Embryonic facial prominence (tissue), 1 donor: ENCODE results near the gene USP25.

Experiments used
- DNase-seq: peaks from one replicate; pipeline ENCODE4 v3.0.0-alpha.2; 2016; ENCODE audit errors: extremely low spot score

Gene USP25

DNA sequence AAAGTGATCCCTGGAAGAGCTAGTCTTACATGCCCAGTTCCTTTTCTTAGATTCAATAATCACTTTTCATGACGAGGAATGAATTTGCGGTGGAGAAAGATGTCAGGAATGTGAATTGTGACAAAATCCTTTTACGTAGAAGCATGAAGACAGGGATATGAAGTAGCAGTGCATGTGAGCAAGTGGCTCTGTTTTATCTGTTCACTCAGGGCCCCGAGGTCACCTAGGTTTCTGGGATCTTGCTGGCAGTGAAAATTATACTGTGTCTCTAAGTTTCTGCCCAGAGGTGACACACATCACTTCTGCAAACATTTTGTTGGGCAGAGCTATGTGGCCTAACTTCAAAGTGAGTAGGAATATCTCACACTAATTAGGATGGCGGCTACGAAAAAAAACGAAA, 79.3 kb downstream of the USP25 start:
- DNase-seq: no peak

DNA sequence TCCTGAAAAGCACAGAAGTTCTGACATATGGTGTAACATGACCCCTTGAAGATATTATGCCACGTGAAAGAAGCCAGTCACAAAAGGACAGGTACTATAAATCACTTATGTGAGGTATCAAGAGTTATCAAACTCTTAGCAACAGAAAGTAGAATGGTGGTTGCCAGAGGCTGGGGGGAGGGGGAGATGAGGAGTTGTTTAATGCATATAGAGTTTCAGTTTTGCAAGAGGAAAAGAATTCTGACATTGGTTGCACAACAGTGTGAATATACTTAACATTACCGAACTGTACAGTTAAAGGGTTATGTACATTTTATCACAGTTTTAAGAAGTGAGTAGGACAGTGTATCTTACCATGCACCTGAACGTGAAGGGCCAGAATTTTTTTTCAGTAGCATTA, 80.0 kb downstream of the USP25 start:
- no peak for DNase-seq

DNA sequence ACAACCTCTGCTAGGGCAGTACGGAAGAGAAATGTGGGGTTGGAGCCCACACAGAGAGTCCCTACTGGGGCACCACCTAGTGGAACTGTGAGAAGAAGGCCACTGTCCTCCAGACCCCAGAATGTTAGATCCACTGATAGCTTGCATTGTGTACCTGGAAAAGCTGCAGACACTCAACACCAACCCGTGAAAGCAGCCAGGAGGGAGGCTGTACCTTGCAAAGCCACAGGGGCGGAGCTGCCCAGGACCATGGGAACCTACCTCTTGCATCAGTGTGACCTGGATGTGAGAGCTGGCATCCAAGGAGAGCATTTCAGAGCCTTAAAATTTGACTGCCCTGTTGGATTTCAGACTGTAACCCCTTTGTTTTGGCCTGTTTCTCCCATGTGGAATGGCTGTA, 85.5 kb downstream of the USP25 start:
- DNase-seq: no peak

DNA sequence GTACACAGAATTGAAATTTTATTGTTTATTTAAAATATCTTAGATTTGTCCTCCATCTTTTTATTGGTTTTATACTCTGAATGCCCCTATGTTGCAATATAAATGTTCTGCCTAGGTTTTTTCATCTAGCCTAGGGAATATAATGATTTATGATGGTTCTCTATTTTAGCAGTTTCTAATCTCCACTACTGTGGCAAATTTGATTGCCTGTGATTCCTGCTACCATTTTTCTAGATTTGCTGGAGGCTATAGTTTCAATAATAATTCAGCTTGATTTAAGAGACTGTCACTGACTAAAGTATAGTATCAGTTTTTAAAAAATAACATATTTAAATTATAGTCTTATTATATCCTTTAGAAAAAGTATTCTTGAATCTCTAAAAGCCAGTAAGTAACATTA, 90.5 kb downstream of the USP25 start:
- no peak for DNase-seq

DNA sequence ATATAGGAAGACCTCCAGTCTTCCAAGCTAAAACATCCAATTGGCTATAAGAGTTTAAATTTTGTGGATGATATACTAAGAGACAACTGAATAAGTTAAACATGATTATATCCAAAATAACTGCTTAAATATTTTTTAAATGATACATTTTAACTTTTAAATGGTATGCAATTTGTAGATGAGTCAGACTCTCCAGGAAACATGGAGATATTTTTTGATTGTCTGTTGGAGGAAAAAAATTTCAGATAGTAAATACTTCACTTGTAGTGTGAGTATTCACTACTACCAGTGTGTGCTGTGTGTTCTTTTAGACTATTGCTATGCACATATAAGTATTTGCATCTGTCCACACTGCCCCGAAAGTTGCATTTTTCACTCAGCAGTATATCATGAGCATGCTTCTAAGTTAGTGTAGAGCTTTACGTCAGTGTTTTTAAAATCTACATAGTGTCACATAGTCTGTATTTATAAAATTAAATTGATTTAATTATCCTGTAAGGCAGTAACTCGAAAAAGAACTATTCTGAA, 91.1 kb downstream of the USP25 start:
- no peak for DNase-seq

DNA sequence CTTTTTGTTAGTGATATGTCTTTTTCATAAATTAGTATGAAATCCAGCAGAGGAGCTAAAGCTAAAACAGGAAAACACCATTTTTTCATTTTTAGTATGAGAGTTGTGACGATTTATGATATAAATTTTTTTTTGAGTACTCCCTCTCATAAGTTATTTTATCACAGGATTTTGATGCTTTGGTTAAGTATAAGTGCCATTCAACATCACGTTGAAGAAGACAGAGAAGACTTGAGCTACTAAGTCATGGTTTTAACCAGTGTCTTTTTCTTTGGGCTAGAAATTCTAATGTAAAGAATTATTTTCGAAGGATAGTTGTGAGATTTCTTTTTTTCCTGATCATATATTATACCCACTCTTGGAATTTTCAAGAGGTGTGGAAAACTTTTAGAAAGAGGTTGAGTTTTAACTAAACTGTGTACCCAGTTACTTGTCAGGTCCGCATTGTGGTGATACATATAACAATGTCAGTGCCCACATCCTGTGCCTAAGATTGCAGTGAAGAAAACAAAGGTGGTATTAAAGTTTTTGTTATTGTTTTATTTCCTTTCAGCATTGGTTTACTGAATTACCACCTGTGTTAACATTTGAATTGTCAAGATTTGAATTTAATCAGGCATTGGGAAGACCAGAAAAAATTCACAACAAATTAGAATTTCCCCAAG, 93.8 kb downstream of the USP25 start:
- no peak for DNase-seq

DNA sequence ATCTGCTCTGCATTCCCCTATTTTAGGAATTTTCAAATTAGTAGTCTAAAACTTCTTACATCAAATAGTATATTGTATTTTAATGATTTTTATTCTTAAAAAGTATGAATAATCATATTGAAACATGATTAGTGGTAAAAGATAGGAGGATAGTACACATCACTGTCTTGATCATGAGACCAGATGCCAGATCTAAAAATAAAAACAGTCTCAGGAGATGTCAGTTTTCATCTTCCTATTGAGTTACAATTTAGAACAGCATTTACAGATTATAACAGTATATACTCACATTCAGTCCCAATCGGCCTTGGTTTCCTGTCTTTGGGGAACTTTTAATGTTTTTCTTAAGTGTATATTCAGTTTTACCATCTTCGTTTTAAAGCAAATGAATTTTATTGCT, 95.9 kb downstream of the USP25 start:
- DNase-seq: no peak

DNA sequence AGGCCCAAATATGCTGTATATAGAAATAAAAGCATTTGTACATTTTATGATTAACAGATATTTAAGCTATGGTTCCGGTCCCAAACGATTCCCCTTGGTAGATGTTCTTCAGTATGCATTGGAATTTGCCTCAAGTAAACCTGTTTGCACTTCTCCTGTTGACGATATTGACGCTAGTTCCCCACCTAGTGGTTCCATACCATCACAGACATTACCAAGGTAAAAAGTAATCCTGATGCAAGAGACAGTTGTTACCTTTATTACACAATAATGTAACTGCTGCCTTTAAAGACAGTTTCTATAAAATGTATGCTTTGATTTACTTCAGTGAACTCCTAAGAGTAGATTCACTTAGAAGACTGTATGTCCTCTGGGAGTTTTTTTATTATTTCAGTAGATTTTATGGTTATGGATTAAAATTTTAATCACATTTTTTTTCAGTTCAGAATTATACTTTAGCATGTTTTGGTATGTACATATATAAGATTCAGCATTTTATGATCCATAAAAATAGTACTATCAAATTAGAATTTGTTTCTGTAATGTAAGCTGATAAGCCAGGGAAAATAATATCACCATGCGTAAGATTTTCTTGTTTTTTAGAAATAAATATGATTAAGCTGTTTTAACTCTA, 96.5 kb downstream of the USP25 start:
- DNase-seq: no peak

DNA sequence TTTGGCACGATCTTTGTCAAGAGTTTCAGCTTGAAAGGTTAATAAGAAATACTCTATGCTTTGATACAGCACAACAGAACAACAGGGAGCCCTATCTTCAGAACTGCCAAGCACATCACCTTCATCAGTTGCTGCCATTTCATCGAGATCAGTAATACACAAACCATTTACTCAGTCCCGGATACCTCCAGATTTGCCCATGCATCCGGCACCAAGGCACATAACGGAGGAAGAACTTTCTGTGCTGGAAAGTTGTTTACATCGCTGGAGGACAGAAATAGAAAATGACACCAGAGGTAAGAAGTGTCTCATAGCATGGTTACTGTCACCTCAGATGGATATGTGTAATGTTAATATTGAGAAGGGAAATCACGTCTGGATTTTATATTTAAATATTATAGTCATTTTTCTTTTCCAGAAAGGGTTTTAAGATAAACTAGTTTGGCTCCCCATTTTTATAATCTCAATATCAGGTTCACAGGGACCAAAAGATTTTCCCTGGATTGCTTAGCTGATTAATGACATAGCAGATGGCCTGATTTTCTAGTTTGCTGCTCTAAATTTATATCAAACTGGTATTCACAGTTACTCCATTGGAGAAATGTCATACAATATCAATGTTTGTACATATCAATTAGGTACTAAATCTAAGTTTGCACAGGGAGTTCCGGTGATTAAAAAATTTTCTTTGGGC, 97.3 kb downstream of the USP25 start:
- DNase-seq: no peak

DNA sequence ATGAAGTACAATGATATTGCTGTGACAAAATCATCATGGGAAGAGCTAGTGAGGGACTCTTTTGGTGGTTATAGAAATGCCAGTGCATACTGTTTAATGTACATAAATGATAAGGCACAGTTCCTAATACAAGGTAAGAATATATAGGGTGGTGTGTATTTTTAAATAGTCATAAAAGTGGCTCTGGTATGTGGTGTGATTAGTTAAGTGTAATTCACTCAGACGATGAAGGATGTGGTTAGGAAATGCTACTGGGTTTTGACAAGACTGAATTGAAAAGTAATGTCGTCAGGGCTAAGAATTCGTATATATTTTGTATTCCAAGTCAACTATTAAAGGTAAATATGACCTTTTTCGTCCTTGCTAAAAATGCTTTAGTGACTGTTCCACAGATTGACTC, 101.7 kb downstream of the USP25 start:
- DNase-seq: no peak

DNA sequence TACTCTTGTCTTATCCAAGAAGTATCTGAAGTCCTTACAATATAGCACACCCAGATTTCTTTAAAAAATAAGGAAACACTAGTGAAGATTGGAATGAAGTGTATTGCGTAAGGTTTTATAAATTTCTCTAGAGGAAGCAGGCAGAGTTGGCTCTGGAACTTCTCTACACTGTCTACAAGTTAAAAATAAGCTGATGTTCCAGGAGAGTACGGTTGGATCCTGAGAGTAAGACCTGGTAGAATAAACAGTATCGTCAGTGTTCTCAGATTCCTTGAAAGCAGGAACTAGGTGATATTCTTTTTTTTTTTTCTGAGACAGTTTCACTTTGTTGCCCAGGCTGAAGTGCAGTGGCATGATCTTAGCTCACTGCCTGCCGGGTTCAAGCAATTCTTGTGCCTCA, 107.9 kb downstream of the USP25 start:
- no peak for DNase-seq

DNA sequence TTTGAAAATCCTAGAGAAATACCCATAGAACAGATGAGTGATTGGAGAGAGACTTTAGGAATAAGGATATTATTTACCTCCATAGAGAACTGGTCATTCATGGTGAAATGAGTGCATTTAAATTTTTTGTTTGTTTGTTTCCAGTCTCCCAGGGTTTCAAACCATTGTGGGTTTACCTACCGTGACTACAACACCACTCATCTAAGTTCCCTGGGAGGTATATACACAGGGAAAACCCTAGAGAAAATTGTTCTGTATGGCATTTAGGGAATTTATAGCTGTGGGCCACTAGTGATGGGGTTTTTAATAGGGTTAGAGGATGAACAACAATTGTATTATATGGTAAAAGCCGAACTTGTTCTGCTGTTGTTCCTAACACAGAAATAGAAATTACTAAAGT, 109.2 kb downstream of the USP25 start:
- DNase-seq: no peak

DNA sequence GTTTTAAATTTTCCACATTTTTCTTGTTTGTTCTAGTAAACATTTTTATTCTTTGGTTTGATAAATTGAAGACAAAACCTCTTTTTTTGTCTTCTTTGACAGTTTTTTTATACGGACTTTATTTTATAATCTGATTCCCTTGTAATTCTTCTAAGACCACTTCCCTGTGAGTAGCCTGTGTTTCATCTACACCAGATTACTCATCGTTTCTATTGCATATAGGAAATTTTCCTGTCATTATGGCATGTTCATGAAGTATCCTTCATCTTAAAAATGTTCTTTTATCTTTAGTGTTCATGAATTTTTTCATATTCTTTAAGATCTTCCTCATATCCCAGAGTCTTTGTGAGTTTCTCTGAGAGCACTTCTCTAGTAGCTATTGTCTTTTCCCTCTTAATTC, 109.8 kb downstream of the USP25 start:
- no peak for DNase-seq

DNA sequence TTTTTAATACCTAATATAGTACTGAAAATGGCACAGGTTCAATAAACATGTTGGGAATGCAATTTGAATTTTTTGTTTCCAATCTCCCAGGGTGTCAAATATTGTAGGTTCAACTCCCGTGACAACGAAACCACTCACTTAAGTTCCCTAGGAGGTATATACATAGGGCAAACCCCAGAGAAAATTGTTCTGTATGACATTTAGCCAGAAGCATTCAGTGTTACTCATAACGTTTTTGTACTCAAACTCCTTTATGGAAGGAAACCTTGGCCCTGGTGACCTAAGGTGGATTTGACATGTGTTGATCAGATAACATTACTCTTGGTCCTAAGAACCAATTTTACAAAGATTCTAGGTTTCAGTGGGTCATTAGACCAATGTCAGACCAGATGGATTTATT, 110.6 kb downstream of the USP25 start:
- DNase-seq: no peak

DNA sequence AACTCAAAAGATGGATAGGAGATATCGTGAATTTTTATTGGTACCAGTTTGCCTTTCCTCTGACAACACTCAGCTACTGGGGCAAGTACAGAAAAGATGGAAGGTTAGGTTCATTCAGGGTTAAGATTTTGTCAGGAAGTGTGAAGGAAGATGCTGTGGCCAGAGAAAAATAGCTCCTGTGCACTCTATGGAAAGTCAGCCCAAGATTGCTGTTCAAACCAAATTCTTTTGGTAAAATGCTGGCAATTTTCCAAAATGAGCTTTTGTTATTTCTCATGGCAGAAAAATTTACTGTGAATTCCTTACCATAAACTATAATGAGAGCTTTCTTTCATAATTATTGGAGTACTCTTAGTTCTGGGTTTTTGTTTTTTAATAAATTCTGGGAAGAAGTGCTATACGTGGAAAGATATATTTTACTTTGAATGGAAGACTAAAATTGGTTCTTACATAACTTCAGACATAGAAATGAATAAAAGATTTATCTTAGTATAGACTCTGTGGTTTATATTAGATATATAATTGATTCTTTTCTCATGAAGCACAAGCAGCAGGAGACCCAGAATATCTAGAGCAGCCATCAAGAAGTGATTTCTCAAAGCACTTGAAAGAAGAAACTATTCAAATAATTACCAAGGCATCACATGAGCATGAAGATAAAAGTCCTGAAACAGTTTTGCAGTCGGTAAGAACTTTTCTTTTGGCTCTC, 112.2 kb downstream of the USP25 start:
- DNase-seq: no peak

DNA sequence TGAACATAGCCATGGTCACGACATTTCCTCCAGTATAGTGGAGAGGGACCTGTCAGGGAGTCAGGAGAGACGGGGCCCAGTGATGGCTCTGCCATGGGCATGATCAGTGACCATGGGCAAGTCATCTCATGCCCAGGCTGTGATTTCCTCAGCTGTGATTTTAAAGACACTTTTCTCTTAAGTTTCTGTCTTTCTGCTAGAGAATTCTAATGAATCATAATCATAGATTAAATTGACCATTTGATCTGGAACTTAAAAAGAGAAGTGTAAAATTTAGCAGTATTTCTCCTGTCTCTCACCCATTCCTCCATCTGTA, 112.7 kb downstream of the USP25 start:
- DNase-seq: no peak

DNA sequence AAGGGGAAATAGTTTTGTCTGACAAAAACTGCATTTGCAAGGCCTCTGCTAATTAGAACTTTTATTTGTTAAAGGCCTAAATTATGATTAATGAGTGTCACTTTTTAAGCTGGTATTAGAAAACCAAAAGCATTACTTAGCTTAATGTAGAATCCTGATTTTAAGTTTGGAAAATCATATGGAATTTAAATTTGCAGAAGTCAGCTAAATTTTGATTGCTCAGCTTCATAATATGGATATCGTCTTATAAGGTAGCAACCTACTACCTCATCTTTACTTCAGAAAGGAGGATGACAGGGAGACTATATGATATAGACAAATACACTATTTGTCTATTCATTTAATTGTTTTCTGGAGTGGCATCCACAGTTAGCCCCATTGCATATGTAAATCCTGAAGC, 114.0 kb downstream of the USP25 start:
- no peak for DNase-seq

DNA sequence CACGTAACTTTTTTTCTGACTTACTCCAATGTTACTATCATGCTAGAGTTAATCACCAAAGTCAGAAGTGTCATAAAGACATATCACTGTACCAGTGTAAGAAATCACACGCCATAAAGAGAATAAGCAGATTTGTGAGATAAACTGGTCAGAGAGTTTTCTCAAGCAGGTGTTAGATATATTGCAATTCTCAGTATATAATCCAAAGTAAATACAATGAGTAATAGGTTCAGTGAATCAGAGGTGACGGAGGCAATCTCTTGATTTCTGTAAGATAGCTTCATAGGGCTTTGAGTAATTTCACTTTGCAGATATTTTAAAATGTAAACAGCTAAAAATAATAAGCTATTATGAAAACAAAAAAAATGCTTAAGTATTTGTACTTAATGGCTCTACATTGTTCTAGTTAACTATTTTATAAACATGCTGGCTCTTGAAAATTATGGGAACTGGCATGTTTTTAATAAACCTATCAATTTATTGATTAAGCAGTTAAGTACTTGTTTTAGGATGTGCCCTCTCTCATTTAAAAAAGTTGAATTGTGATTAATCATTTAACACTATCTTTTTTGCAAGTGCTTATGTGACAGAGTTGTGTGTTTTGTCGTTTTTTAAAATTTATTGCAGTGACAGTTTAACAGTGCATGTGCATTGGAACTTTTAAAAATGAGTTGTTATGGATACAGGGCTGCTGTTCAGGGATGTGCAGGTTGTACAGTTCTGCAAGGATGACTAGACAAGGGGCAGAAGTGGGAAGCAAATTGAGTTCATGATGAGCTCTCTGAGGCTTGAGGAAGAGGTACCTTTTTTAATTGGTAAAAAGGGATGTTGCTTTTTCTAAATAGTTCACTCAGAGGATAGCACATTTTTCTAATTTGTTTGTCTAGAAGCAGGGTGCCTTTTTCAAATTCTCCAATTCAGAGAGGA, 119.1 kb downstream of the USP25 start:
- no peak for DNase-seq

DNA sequence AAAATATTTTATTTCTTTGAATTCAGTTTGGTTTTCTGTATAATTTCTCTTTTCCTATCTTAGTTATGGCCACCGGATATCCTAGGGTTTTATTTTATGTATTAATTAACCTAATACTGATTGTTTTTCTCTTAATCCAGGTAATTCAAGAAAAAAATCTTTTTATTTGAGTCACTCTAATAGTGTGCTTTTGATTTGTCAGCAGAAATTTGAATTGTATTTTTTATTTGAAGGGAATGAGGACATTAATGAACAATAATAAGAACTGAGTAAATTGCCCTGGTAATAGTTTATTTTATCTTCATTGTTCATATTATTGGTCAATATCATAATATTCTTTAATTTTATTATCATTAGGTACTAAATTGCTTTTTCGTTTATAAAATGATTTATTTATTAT, 120.1 kb downstream of the USP25 start:
- DNase-seq: no peak

DNA sequence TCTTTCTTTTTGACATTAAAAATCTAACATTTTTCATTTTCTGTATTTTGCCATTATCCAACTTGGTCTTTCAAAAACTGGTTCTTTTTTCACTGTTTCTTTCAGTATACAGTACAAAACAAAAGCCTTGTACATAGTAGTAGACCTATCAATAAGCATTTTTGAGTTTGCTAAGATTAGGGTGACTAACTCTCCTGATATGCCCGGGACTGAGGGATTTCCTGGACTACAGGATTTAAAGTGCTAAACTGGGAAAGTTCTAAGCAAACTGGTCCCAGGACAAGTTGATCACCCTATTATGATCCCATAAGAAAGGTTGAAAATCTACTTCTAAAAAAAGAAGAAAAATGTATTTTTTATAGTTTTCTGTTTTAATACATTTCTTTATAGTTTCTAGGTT, 120.9 kb downstream of the USP25 start:
- DNase-seq: no peak

DNA sequence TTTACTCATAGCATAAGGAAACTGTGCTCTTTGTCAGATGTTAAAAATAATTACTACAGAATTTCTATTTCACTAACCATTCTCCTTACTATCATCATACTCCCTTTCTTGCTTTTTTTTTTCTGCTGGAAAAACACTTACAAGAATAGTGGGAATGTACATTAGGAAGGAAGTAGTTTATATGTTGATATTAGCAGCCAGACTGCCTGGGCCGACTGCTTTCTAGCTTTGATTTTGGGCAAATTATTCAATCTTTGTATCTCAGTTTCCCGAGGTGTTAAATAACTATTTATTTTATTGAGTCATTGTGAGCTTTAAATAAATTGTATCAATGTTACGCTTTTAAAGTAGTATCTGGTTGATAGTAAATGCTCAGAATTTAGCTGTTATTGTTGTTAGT, 122.4 kb downstream of the USP25 start:
- DNase-seq: no peak

DNA sequence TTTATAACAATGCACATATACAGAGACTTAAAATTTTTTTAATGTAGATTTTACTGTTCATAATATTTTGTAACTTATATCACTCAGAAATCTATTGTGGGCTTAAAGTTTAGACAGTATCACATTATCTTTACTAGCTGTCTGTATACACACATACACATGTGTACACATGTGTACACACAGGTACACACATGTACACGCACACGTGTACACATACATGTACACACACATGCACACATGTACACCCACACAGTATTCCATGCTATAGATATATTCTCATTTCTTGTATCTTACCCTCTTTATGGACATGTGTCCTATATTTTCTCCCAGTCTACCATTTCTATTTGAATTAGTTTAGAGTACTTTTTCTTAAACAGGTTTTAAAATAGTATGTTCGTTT, 123.3 kb downstream of the USP25 start:
- no peak for DNase-seq
